ENCODE results near the gene TMEM121B.

DNA sequence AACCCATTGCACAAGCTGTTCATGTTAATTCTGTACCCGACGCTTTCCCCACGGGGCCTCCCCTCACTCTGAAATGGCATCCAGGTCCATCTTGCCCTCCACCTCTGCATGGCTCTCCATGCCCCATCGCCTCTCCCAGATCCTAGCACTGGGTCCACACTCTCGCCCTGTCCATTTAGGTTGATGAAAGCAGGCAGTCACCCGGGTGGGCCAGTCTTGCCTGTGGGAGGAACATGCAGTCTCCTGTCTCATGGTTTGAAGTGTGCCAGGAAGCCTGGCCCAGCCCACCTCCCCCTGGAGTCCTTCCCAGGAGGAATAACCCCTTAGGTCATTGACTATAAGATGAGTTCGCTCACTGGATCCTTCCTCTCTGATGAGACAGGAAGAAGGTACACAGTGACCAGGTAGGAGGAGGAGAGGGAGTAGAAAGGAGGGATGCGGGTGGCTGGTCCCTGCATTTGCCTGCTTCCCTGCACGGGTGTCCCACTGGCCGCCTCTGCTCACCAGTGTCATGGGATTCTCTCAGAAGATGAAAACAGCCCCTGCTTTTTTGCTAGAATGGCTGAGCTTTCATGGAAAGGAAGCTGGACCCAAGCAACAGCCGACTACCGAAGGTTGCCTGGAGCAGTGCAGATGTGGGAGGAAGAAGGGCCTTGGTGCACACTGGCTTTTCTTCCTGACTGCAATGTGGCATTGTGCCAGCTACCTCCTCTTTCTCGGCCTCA, 6.8 kb downstream of the TMEM121B start:
- TF ChIP-seq, protein P1, sequence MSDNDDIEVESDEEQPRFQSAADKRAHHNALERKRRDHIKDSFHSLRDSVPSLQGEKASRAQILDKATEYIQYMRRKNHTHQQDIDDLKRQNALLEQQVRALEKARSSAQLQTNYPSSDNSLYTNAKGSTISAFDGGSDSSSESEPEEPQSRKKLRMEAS (IDR thresholded peaks at IDR 0.05): no peak
- TF ChIP-seq CEBPB (IDR thresholded peaks at IDR 0.05) (no peak), CREB1 (IDR thresholded peaks at IDR 0.05; ENCODE audit: low read depth) (no peak), TAF1 (IDR thresholded peaks at IDR 0.05; ENCODE audit: low read depth) (no peak), NFIC (IDR thresholded peaks at IDR 0.05) (no peak), RAD21 (IDR thresholded peaks at IDR 0.05; ENCODE audit: low read depth) (no peak)
- TF ChIP-seq, protein P2, sequence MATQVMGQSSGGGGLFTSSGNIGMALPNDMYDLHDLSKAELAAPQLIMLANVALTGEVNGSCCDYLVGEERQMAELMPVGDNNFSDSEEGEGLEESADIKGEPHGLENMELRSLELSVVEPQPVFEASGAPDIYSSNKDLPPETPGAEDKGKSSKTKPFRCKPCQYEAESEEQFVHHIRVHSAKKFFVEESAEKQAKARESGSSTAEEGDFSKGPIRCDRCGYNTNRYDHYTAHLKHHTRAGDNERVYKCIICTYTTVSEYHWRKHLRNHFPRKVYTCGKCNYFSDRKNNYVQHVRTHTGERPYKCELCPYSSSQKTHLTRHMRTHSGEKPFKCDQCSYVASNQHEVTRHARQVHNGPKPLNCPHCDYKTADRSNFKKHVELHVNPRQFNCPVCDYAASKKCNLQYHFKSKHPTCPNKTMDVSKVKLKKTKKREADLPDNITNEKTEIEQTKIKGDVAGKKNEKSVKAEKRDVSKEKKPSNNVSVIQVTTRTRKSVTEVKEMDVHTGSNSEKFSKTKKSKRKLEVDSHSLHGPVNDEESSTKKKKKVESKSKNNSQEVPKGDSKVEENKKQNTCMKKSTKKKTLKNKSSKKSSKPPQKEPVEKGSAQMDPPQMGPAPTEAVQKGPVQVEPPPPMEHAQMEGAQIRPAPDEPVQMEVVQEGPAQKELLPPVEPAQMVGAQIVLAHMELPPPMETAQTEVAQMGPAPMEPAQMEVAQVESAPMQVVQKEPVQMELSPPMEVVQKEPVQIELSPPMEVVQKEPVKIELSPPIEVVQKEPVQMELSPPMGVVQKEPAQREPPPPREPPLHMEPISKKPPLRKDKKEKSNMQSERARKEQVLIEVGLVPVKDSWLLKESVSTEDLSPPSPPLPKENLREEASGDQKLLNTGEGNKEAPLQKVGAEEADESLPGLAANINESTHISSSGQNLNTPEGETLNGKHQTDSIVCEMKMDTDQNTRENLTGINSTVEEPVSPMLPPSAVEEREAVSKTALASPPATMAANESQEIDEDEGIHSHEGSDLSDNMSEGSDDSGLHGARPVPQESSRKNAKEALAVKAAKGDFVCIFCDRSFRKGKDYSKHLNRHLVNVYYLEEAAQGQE (IDR thresholded peaks at IDR 0.05; ENCODE audit: low read depth): no peak
